PFSK-1 (cell line): Measurements from ENCODE around the gene CNTLN.

Experiments used
- FOXP2 ChIP-seq: optimal IDR thresholded peaks from 2 replicates; pipeline ENCODE3; 2011; ENCODE audit warnings: borderline replicate concordance, control low read depth, inconsistent platforms; ENCODE audit not compliant: insufficient read depth; ENCODE audit errors: extremely low read length, extremely low read depth
- POLR2AphosphoS5 ChIP-seq: IDR thresholded peaks from 2 replicates; pipeline ENCODE4 v1.6.1; 2012; ENCODE audit warnings: low read depth, mild to moderate bottlenecking, control low read depth, low read length, moderate library complexity
- REST ChIP-seq, 2 experiments: IDR thresholded peaks; 2 replicates each; pipeline versions ENCODE4 v1.6.1 to v1.8.0; 2011 to 2012; ENCODE audit warnings: low read depth in 2 of 2, low read length in 2 of 2, control low read depth in 1 of 2, inconsistent platforms in 1 of 2, mild to moderate bottlenecking in 1 of 2, moderate library complexity in 1 of 2; ENCODE audit not compliant: insufficient read depth in 1 of 2
- SIN3A ChIP-seq: IDR thresholded peaks from 2 replicates; pipeline ENCODE4 v1.6.1; 2012; ENCODE audit warnings: mild to moderate bottlenecking, low read length, moderate library complexity, borderline replicate concordance; ENCODE audit not compliant: insufficient read depth
- TAF1 ChIP-seq: IDR thresholded peaks from 2 replicates; pipeline ENCODE4 v1.6.1; 2012; ENCODE audit warnings: low read length, control low read depth, borderline replicate concordance; ENCODE audit not compliant: insufficient read depth

The CNTLN gene

DNA sequence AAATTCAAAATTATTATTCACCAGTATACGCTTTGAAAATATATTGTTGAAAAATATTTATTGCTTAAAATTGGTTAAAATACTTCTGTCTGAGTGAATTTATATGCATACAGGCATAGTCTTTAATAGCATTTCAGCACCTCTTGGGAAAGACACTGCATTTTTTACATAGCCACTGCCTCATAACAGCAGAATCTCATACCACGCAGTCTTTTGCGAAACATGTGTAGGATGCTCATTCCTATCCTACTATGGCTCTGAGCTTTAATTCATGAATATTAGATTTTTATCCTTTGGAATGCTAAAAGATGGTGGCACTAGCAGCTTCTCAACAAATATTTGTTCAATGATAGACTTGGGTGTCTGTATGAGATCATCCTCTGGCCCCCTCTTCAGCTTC, 350.1 kb downstream of the CNTLN start:
- TF ChIP-seq SIN3A (no peak), TAF1 (no peak), FOXP2 (no peak), REST (IDR thresholded peaks at IDR 0.05; ENCODE audit: insufficient read depth in 1 of 2, low read depth in 2 of 2, low read length in 2 of 2) (no peak), POLR2AphosphoS5 (no peak)

DNA sequence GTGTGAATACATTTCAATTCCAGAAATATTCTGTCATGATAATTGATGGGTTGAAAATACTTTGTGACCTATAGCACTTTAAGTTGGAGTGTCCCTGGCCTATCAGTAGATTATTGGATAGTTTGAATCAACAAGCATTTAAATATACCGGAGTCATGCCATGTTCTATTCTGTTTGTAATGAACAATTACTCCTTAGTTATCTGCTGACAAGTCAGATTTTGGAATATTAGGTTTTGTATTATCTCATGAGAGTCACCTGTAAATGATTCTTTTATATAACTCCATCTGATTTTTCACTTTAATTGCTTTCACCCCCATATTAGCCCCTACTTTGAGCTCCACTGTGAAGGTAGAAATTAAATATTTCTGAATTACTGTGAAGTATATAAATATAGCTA, 351.6 kb downstream of the CNTLN start:
- TF ChIP-seq POLR2AphosphoS5: no peak
- no peak for TF ChIP-seq FOXP2
- TF ChIP-seq SIN3A: no peak

- no peak for TF ChIP-seq REST (IDR thresholded peaks at IDR 0.05; ENCODE audit: insufficient read depth in 1 of 2, low read depth in 2 of 2, low read length in 2 of 2)
- no peak for TF ChIP-seq POLR2AphosphoS5
- TF ChIP-seq SIN3A: no peak
- no peak for TF ChIP-seq FOXP2
- TF ChIP-seq TAF1: no peak
Measured at GRCh38 chr9:17487467-17487866, 352.6 kb downstream of the CNTLN start.

DNA sequence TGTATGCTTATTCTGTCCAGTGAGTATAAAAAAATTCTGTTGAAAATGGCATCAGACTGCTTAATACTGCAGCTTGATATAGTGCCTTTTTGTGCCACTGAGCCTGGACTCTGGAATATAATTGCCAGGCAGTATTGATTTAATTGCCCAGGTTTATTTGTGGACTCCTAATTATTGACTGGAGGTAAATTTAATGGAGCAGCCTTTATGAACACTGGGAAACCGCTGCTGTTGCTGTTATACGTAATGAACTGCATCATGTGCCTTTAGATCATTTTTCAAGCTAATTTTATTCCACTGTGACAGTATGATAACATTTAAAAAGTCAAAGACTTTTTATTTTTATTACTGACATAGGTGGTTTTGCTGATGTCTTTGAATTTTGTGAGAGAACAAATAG, 353.8 kb downstream of the CNTLN start:
- TF ChIP-seq REST (IDR thresholded peaks at IDR 0.05; ENCODE audit: insufficient read depth in 1 of 2, low read depth in 2 of 2, low read length in 2 of 2) (no peak), POLR2AphosphoS5 (no peak), TAF1 (no peak), SIN3A (no peak), FOXP2 (no peak)

DNA sequence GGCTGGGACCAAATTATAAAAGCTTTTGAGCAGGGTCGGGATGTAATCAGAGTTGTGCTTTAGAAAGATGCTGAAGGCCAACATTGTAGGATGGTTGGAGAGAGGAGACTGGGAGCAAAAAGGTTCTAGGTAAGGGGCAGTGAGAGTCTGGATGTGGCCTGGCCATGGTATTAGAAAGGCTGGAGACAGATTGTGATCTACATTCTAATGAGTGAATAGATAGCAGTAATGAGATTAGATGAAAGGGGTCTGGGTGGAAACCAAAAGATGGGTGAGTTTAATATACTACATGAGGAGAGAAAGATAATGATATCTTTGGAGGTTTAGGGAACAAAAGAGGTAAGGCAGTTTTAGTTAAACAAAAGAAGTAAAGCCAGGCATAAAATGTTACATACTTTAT, 355.3 kb downstream of the CNTLN start:
- TF ChIP-seq TAF1 (no peak), FOXP2 (no peak), POLR2AphosphoS5 (no peak), SIN3A (no peak), REST (IDR thresholded peaks at IDR 0.05; ENCODE audit: insufficient read depth in 1 of 2, low read depth in 2 of 2, low read length in 2 of 2) (no peak)
